DOHH2 (cell line): ENCODE data around the gene MGAT4B.
A peak's percentile ranks its signal among the peaks of the same experiment; 100 is the strongest.

Experiments used
- CTCF ChIP-seq: fragments of 200-600 bp; sonication (generic); IDR thresholded peaks from one replicate; pipeline ENCODE4 v1.5.1; 2014; ENCODE audit warnings: antibody characterized with exemption, mild to moderate bottlenecking, low read depth, low read length; ENCODE audit not compliant: poor library complexity, severe bottlenecking
- EZH2phosphoT487 ChIP-seq: fragments of 200-600 bp; sonication (generic); IDR thresholded peaks from 2 replicates; pipeline ENCODE4 v1.6.1; 2017; ENCODE audit warnings: borderline replicate concordance, mild to moderate bottlenecking, antibody characterized with exemption, low read length, moderate library complexity, mixed read lengths

- TF ChIP-seq EZH2phosphoT487 = no peak
- peak; percentile 32 for TF ChIP-seq CTCF
Observed at GRCh38 chr5:179749857-179750508, 56.7 kb downstream of the MGAT4B start.
